GM12864 (cell line): Measurements from ENCODE around the gene NETO2.

Source experiments
- DNase-seq: peaks from one replicate; pipeline ENCODE4 v3.0.0-alpha.2; 2011; ENCODE audit warnings: low read depth
- H3K4me3 ChIP-seq: 2 replicates; pipeline ENCODE4 v1.5.1; 2011; ENCODE audit warnings: mild to moderate bottlenecking, low read depth, low read length, control low read depth
- CTCF ChIP-seq: IDR thresholded peaks from 2 replicates; pipeline ENCODE4 v1.5.1; 2011; ENCODE audit warnings: low read depth, mild to moderate bottlenecking, moderate library complexity, low read length, control low read depth, inconsistent platforms; ENCODE audit errors: missing control alignments

NETO2 gene

GRCh38 chr16:47034455-47034854 lies 109.3 kb downstream of the NETO2 start:
- H3K4me3 ChIP-seq = no peak overlapping the region
- TF ChIP-seq CTCF = no peak
- no peak for DNase-seq

GRCh38 chr16:47033176-47033575 lies 110.6 kb downstream of the NETO2 start:
- H3K4me3 ChIP-seq = no peak overlapping the region
- no peak for TF ChIP-seq CTCF
- DNase-seq = no peak

- H3K4me3 ChIP-seq = no peak overlapping the region
Observed at GRCh38 chr16:47029724-47030123, 114.0 kb downstream of the NETO2 start.

GRCh38 chr16:47028767-47029377 lies 114.9 kb downstream of the NETO2 start:
- no peak for DNase-seq
- H3K4me3 ChIP-seq = no peak overlapping the region
- no peak for TF ChIP-seq CTCF

More at GRCh38 chr16:47029724-47030123, 114.0 kb downstream of the NETO2 start:
- no peak for DNase-seq
- TF ChIP-seq CTCF = no peak
